ENCODE measurements around the gene PPP1R12B.

- TF ChIP-seq CTCF (IDR thresholded peaks at IDR 0.05) (no peak), POLR2A (IDR thresholded peaks at IDR 0.05) (no peak), EP300 (IDR thresholded peaks at IDR 0.05) (no peak)
Measured at GRCh38 chr1:202586018-202586821, 237.7 kb downstream of the PPP1R12B start.

Measured in ovary (tissue), 3 donors.